ENCODE measurements around the gene EMP2.
"Not testable (repeated sequence)": the region's sequence is repeated elsewhere in the genome, so short reads cannot be mapped to it uniquely, and the experiment has no call there.

EMP2 gene

DNA sequence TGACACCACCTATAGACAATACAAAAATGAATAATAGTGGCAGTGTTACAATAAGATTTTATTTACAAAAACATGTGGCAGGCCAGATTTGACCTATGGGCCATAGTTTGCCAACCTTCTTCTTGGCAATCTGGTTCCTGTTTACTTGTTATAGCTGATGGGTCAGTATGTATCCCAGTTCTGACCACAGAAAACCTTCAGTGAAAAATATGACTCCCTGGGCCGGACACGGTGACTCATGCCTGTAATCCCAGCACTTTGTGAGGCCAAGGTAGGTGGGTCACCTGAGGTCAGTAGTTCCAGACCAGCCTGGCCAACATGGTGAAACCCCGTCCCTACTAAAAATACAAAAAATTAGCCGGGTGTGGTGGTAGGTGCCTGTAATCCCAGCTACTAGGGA lies 46.8 kb downstream of the EMP2 start:
- H3K4me3 ChIP-seq (ENCODE audit: low read length); H3K4me1 ChIP-seq (ENCODE audit: control insufficient read depth, insufficient read depth, low read length); H3K27ac ChIP-seq (ENCODE audit: low read depth, low read length); H3K27me3 ChIP-seq (ENCODE audit: control insufficient read depth, insufficient read depth, low read length); H3K9ac ChIP-seq (ENCODE audit: low read length): not testable (repeated sequence)
- H3K36me3 ChIP-seq (ENCODE audit: control insufficient read depth, insufficient read depth, low read length): peaks cover 17% of the 10 kb centered on the region

DNA sequence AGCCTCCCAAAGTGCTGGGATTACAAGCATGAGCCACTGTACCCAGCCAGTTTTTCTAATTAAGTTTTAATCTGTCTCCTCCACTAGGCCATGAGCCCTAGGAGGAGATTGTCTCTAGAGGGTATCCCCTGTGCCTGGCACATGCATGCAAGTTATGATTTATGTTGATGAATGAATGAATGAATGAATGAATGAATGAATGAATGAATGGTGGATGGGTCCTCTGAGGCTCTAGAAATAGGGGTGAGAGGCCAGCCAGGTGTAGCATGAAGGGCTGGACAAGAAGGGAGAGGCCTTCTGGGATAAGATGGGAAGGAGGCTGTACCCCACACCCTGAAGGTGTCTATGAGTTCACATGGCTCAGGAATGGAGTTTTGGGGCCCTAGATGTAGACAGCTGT lies 48.8 kb downstream of the EMP2 start:
- Histone ChIP-seq H3K4me1 (ENCODE audit: control insufficient read depth, insufficient read depth, low read length) (no peaks in the 10 kb centered on the region), H3K4me3 (ENCODE audit: low read length) (no peak overlapping the region), H3K27me3 (ENCODE audit: control insufficient read depth, insufficient read depth, low read length) (no peaks in the 10 kb centered on the region), H3K27ac (ENCODE audit: low read depth, low read length) (no peak overlapping the region), H3K36me3 (ENCODE audit: control insufficient read depth, insufficient read depth, low read length) (peaks cover 2% of the 10 kb centered on the region), H3K9ac (ENCODE audit: low read length) (no peak overlapping the region)

DNA sequence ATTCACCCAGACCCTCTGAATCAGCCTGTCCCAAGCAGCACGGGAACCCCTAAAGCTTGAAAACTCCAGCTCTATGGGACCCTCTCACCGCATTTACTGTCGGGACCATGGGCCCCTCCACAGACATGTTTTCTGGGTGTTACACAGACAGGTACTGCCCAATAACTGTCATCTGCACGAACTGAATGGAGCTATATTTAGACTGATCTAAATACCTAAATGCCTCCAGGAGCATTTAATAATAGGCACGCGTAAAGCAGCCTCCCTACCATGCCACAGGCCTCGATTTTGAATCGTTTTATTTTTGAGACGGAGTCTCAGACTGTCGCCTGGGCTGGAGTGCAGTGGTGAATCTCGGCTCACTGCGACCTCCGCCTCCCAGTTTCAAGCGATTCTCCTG lies 49.7 kb downstream of the EMP2 start:
- H3K27ac ChIP-seq (ENCODE audit: low read depth, low read length): no peak overlapping the region
- H3K4me1 ChIP-seq (ENCODE audit: control insufficient read depth, insufficient read depth, low read length): no peaks in the 10 kb centered on the region
- H3K36me3 ChIP-seq (ENCODE audit: control insufficient read depth, insufficient read depth, low read length): peaks cover 2% of the 10 kb centered on the region
- no peak overlapping the region for H3K9ac ChIP-seq (ENCODE audit: low read length)
- no peak overlapping the region for H3K4me3 ChIP-seq (ENCODE audit: low read length)
- H3K27me3 ChIP-seq (ENCODE audit: control insufficient read depth, insufficient read depth, low read length): no peaks in the 10 kb centered on the region

- H3K4me3 ChIP-seq (ENCODE audit: low read length): no peak overlapping the region
- no peak overlapping the region for H3K27ac ChIP-seq (ENCODE audit: low read depth, low read length)
- H3K4me1 ChIP-seq (ENCODE audit: control insufficient read depth, insufficient read depth, low read length): no peaks in the 10 kb centered on the region
- no peaks in the 10 kb centered on the region for H3K27me3 ChIP-seq (ENCODE audit: control insufficient read depth, insufficient read depth, low read length)
- peaks cover 3% of the 10 kb centered on the region for H3K36me3 ChIP-seq (ENCODE audit: control insufficient read depth, insufficient read depth, low read length)
- no peak overlapping the region for H3K9ac ChIP-seq (ENCODE audit: low read length)
Observed at GRCh38 chr16:10529895-10530669, 50.3 kb downstream of the EMP2 start.

DNA sequence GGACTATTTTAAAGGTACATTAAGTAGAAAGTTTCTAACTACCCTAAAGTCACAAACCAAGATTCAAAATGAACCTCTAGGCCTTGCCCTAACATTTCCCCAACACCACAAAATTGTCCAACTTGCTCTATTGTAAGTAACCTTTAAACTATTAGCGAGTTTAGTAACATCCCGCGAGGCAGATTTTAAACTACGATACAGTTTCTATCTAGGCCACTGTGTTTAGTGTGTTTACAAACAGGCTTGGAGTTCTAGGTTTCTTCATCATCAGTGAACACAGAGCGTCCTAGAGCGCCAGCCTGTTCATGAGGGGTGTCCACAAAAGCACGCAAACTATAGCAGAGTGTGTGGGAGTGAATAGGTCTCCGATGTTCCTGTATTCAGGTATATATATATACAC lies 51.8 kb downstream of the EMP2 start:
- H3K4me1 ChIP-seq (ENCODE audit: control insufficient read depth, insufficient read depth, low read length): no peaks in the 10 kb centered on the region
- no peak overlapping the region for H3K27ac ChIP-seq (ENCODE audit: low read depth, low read length)
- H3K36me3 ChIP-seq (ENCODE audit: control insufficient read depth, insufficient read depth, low read length): peaks cover 3% of the 10 kb centered on the region
- no peak overlapping the region for H3K9ac ChIP-seq (ENCODE audit: low read length)
- no peaks in the 10 kb centered on the region for H3K27me3 ChIP-seq (ENCODE audit: control insufficient read depth, insufficient read depth, low read length)
- no peak overlapping the region for H3K4me3 ChIP-seq (ENCODE audit: low read length)

DNA sequence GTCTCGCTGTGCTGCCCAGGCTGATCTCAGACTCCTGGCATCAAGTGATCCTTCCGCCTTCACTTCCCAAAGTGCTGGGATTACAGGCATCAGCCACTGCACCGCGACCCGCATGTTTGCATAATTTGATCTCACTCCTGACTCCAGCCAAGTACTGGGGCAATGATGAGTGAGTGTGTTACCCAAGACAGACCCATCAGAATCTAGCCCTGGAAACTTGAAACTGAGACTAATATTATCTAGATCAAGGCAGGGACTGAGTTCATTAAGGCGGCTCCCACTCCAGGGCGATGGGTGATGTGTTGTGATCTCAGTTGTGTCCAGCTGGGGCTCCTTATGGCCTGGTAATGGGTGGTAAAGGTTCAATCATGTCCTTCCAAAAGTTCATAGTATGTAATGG lies 53.4 kb downstream of the EMP2 start:
- Histone ChIP-seq H3K9ac (ENCODE audit: low read length) (no peak overlapping the region), H3K4me1 (ENCODE audit: control insufficient read depth, insufficient read depth, low read length) (no peaks in the 10 kb centered on the region), H3K4me3 (ENCODE audit: low read length) (no peak overlapping the region), H3K27ac (ENCODE audit: low read depth, low read length) (no peak overlapping the region), H3K27me3 (ENCODE audit: control insufficient read depth, insufficient read depth, low read length) (no peaks in the 10 kb centered on the region), H3K36me3 (ENCODE audit: control insufficient read depth, insufficient read depth, low read length) (peaks cover 3% of the 10 kb centered on the region)

DNA sequence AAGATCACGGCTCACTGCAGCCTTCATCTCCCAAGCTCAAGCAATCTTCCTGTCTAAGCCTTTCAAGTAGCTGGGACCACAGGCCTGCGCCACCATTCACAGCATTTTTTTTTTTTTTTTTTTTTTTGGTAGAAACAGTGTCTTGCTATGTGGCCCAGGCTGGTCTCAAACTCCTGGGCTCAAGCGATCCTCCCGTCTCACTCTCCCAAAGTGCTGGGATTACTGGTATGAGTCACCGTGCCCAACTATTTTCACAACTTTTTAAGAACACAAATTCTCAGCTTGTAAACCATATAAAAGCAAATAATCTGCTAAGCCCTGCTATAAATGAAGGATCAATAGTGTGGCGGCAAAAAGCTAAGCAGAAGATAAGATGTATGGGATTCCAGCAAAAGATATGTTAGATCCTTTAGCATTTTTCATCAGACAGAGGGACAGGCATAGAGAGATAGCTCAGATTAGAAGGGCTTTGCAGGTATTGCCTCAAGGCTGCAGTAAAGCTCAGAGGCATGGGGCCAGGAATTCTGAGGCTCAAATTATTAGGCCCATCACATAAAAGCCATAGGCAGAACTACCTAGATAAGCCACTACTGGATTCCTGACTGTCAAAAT lies 55.1 kb downstream of the EMP2 start:
- H3K4me1 ChIP-seq (ENCODE audit: control insufficient read depth, insufficient read depth, low read length): no peaks in the 10 kb centered on the region
- H3K36me3 ChIP-seq (ENCODE audit: control insufficient read depth, insufficient read depth, low read length): peaks cover 5% of the 10 kb centered on the region
- H3K9ac ChIP-seq (ENCODE audit: low read length): no peak overlapping the region
- no peak overlapping the region for H3K27ac ChIP-seq (ENCODE audit: low read depth, low read length)
- no peak overlapping the region for H3K4me3 ChIP-seq (ENCODE audit: low read length)
- H3K27me3 ChIP-seq (ENCODE audit: control insufficient read depth, insufficient read depth, low read length): no peaks in the 10 kb centered on the region

DNA sequence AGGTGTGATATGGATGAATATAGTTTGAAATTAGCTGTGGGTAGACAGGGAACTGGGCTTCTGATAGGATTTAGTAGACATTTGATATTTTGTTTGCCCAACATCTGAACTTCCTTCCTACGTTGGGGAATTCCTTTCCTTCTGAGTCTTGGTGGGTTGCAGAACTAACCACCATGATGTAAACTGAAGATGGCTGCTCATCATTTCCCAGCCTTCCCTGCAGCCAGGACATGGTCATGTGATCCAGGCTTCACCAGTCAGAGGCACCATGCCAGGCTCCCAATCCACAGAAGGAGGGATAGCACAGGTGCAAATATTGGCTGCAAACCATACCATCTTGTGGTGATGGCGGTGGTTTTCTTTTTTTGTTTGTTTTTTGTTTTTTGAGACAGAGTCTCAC lies 57.4 kb downstream of the EMP2 start:
- H3K36me3 ChIP-seq (ENCODE audit: control insufficient read depth, insufficient read depth, low read length): peaks cover 5% of the 10 kb centered on the region
- H3K4me1 ChIP-seq (ENCODE audit: control insufficient read depth, insufficient read depth, low read length): no peaks in the 10 kb centered on the region
- H3K4me3 ChIP-seq (ENCODE audit: low read length): no peak overlapping the region
- no peaks in the 10 kb centered on the region for H3K27me3 ChIP-seq (ENCODE audit: control insufficient read depth, insufficient read depth, low read length)
- H3K9ac ChIP-seq (ENCODE audit: low read length): no peak overlapping the region
- no peak overlapping the region for H3K27ac ChIP-seq (ENCODE audit: low read depth, low read length)

GRCh38 chr16:10521681-10522274 lies 58.6 kb downstream of the EMP2 start:
- no peaks in the 10 kb centered on the region for H3K4me1 ChIP-seq (ENCODE audit: control insufficient read depth, insufficient read depth, low read length)

DNA sequence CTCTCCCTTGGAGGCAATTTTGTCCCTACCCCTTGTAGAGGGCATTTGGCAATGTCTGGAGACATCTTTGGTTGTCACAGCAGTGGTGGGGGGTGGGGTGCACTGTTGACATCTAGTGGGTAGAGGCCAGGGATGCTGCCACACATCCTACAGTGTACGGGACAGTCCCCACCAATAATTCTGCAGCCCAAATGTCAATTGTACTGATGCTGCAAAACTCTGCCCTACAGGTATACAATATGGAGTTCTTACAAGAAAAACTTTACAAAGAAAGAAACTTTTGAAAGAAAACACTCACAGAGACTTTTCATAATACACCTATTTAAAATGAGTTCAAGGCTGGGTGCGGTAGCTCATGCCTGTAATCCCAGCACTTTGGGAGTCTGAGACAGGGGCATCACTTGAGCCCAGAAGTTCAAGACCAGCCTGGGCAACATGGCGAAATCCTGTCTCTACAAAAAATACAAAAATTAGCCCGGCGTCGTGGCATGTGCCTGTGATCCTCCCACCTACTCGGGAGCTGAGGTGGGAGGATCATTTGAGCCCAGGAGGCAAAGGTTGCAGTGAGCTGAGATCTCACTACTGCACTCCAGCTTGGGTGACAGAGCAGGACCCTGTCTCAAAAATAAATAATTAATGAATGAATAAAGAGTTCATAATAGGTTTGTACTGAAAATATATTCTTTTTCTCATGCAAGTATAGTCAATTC lies 59.4 kb downstream of the EMP2 start:
- Histone ChIP-seq H3K36me3 (ENCODE audit: control insufficient read depth, insufficient read depth, low read length) (peaks cover 5% of the 10 kb centered on the region), H3K27ac (ENCODE audit: low read depth, low read length) (no peak overlapping the region), H3K27me3 (ENCODE audit: control insufficient read depth, insufficient read depth, low read length) (no peaks in the 10 kb centered on the region), H3K9ac (ENCODE audit: low read length) (no peak overlapping the region), H3K4me3 (ENCODE audit: low read length) (no peak overlapping the region), H3K4me1 (ENCODE audit: control insufficient read depth, insufficient read depth, low read length) (no peaks in the 10 kb centered on the region)

More at GRCh38 chr16:10521681-10522274, 58.6 kb downstream of the EMP2 start:
- Histone ChIP-seq H3K36me3 (ENCODE audit: control insufficient read depth, insufficient read depth, low read length) (peaks cover 5% of the 10 kb centered on the region), H3K27me3 (ENCODE audit: control insufficient read depth, insufficient read depth, low read length) (no peaks in the 10 kb centered on the region), H3K4me3 (ENCODE audit: low read length) (no peak overlapping the region), H3K9ac (ENCODE audit: low read length) (no peak overlapping the region), H3K27ac (ENCODE audit: low read depth, low read length) (no peak overlapping the region)

DNA sequence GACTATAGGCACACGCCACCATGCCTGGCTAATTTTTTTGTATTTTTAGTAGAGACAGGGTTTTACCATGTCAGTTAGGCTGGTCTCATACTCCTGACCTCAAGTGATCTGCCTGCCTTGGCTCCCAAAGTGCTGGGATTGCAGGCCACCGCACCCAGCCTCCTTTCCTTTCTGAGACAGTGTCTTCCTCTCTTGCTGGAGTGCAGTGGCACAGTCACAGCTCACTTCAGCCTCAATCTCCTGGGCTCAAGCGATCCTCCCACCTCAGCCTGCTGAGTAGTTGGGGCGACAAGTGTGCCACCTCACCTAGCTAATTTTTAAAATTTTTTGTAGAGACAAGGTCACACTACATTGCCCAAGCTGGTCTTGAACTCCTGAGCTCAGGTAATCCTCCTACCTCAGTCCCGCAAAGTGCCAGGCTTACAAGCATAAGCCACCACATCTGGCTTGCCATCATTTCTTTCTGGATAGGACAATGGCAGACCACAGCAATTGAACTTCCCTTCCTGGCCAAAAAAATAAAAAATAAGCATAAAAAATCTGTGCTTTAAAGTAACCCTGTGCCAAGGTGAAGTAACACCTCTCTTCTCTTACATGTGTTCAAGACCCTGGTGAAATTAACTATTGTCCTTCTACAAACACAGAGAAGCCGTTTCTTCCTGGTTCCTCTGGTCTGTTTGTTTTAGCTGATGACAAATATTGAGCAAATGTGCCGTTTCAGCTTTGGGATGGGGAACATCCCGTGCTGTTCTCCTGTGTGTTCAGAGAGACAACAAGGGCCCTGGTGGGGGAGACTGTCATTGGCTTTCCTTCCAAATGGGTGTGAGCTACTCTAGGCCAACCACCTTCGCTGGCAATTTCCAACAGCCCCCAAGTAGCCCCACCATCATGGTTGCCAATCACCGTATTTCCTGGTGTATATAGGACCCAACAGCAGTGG lies 60.2 kb downstream of the EMP2 start:
- Histone ChIP-seq H3K27ac (ENCODE audit: low read depth, low read length) (no peak overlapping the region), H3K4me1 (ENCODE audit: control insufficient read depth, insufficient read depth, low read length) (no peaks in the 10 kb centered on the region), H3K27me3 (ENCODE audit: control insufficient read depth, insufficient read depth, low read length) (no peaks in the 10 kb centered on the region), H3K36me3 (ENCODE audit: control insufficient read depth, insufficient read depth, low read length) (peaks cover 3% of the 10 kb centered on the region), H3K9ac (ENCODE audit: low read length) (no peak overlapping the region), H3K4me3 (ENCODE audit: low read length) (no peak overlapping the region)

DNA sequence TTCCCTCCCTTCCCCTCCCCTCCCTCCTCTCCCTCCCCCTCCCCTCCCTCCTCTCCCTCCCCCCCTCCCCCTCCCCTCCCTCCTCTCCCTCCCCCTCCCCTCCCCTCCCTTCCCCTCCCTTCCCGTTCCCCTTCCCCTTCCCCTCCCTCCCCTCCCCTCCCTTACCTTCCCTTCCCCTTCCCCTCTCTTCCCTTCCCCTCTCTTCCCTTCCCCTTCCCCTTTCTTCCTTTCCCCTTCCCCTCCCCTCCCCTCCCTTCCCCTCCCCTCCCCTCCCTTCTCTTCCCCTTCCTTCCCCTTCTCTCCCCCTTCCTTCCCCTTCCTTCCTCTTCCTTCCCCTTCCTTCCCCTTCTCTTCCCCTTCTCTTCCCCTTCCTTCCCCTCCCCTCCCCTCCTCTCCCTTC lies 61.1 kb downstream of the EMP2 start:
- Histone ChIP-seq H3K4me3 (ENCODE audit: low read length) (no peak overlapping the region), H3K27me3 (ENCODE audit: control insufficient read depth, insufficient read depth, low read length) (no peaks in the 10 kb centered on the region), H3K27ac (ENCODE audit: low read depth, low read length) (no peak overlapping the region), H3K9ac (ENCODE audit: low read length) (no peak overlapping the region), H3K36me3 (ENCODE audit: control insufficient read depth, insufficient read depth, low read length) (peaks cover 3% of the 10 kb centered on the region), H3K4me1 (ENCODE audit: control insufficient read depth, insufficient read depth, low read length) (peaks cover 7% of the 10 kb centered on the region)

All from rectal smooth muscle tissue (tissue), 1 donor.